ENCODE results near the gene SELENOM.
A peak's percentile ranks its signal among the peaks of the same experiment; 100 is the strongest.

SELENOM gene

DNA sequence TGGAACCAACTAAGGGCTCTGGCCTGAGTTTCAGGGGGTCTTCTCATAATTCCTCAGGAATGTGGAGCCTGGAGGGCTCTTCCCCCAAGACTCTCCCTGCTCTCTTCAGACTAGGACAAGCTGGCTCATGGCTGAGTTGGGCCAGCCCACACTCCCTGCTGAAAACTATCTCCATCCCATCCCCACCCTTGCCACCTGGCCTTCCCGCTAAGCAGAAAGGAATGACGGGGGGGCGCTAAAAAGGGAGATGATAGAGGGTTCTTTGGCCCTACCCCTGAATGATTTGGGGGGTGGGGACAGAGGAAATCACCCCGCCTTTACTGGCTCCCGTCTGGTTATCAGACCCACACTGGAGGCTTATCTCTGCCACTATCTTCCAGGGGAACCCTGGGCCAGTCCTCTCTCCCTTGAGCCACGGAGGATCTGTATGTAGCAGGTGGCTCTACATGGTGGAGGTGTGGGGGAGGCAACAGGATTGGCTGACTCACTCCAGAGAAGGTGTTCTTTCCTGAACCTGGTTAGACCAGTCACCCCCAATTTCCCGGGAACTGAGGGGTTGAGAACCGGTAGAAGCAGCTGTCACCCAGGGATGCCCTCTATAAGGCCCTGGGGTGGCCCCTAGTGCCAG lies 20.6 kb downstream of the SELENOM start:
- TF ChIP-seq, protein P1, sequence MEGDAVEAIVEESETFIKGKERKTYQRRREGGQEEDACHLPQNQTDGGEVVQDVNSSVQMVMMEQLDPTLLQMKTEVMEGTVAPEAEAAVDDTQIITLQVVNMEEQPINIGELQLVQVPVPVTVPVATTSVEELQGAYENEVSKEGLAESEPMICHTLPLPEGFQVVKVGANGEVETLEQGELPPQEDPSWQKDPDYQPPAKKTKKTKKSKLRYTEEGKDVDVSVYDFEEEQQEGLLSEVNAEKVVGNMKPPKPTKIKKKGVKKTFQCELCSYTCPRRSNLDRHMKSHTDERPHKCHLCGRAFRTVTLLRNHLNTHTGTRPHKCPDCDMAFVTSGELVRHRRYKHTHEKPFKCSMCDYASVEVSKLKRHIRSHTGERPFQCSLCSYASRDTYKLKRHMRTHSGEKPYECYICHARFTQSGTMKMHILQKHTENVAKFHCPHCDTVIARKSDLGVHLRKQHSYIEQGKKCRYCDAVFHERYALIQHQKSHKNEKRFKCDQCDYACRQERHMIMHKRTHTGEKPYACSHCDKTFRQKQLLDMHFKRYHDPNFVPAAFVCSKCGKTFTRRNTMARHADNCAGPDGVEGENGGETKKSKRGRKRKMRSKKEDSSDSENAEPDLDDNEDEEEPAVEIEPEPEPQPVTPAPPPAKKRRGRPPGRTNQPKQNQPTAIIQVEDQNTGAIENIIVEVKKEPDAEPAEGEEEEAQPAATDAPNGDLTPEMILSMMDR (IDR thresholded peaks at IDR 0.05; ENCODE audit: insufficient read depth, missing control alignments): no peak
- DNase-seq (ENCODE audit: insufficient read length, low spot score) (no peak), FAIRE-seq (no peak)

DNA sequence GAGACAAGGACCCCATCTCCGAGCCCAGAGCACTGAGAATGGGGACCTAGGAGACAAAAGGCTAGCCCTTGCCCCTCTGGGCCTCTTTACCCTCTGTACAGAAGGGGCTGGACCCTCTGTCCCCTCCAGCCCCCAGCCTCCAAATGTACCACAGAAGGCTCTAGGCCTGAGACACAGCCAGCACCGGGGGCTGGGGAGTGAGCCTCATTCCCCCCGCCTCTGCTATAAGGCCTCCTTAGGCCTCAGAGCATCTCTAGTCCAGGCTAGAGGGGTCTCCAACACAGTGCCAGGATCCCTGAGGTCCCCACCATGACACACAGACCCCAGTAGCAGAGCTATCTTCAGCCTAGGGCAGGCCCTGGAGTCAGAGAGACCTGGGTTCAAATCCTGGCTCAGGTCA lies 21.4 kb downstream of the SELENOM start:
- DNase-seq (ENCODE audit: insufficient read length, low spot score) (no peak), FAIRE-seq (no peak)
- TF ChIP-seq, protein P1 (IDR thresholded peaks at IDR 0.05; ENCODE audit: insufficient read depth, missing control alignments): no peak

DNA sequence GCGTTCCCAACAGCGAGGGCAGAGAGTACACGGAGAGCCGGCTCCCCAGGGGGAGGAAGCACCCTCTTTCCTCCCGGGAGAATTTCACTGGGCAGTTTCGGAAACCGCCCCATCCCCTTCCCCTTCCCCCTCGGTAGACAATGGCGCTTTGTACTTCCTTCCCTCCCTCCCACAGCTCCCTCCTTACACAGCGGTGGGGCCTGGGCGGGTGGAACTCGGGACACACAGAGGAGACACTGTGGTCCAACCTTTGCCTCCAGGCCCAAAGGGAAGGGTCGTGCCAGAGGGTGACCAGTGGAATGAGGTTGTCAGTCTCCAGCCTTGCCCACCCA lies 21.9 kb downstream of the SELENOM start:
- TF ChIP-seq, protein P1 (IDR thresholded peaks at IDR 0.05; ENCODE audit: insufficient read depth, missing control alignments): no peak
- DNase-seq (ENCODE audit: insufficient read length, low spot score) (no peak), FAIRE-seq (no peak)

DNA sequence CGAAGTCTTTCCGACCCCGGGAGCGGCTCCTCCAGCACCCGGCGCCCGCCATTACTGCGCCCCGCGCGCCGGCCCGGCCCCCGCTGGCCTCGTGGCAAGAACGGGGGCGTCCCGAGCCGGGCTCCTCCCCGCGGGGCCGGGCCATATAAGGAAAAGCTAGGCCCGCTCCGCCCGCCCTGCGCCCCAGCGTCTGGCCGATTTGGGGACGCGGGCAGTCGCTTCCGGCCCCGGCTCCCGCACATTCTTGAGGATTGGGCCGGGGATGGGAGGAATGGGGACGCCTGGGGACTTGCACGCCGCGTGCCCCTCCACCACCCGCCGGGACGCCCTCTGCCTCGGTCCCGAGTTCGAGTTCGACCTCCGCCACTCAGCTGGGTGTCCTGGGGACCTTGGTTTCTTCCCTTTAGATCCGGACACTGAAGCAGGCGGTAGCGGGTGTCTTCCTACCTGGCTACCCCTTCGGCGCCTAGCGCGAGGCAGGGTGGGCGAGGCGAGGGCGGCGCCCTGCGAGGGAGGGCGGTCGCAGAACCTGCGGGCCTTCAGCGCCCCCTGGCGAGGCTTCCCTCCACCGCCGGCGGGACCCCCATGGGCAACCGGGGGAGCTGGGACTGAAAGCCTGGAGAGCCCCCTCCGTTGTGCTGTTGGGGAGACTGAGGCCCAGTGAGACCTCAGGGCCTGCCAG lies 22.4 kb downstream of the SELENOM start:
- TF ChIP-seq, protein P1 (IDR thresholded peaks at IDR 0.05; ENCODE audit: insufficient read depth, missing control alignments): peak; percentile 62
- FAIRE-seq (no peak), DNase-seq (ENCODE audit: insufficient read length, low spot score) (peak; percentile 77)

DNA sequence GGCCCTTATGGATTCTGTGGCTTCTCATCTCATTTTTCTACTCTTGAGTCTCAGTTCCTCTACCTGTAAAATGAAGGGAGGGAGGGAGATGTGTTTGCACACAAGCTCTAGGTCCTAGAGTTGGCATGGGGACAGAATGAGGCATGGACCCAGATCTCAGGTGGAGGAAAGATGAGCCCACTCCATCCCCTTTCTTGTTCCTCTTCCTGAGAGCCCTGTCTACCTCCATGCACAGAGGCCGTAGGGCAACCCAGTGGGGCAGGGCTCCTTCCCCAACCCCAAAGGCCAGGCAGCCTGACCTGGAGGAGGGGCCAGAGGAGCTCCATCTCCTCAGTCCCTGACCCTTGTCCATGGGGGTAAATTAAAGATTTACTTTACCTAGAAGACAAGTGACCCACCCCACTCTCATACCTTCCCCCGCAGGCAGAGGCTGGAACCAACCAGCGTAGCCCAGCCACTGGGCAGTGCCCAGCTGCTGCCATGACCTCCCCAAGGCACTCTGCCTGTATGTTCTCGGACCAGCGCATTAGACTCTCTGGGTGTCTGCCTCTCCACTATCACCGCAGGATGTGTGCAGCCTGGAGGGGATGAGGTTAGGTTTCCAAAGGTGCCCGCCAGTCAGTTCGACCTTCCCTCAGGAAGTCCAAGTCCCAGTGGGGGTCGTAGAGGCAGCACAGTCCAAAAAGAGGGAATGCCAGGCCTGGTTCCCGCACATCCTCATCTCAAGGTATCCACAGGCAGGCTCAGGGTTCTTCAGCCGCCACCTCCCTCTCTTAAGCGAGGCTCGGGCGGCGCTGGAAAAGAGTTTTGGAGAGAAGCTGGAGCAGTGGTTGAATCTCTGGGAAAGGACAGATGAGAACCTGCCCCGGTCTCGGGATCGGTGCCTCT lies 23.2 kb downstream of the SELENOM start:
- no peak for FAIRE-seq
- DNase-seq (ENCODE audit: insufficient read length, low spot score): no peak
- TF ChIP-seq, protein P1 (IDR thresholded peaks at IDR 0.05; ENCODE audit: insufficient read depth, missing control alignments): no peak

DNA sequence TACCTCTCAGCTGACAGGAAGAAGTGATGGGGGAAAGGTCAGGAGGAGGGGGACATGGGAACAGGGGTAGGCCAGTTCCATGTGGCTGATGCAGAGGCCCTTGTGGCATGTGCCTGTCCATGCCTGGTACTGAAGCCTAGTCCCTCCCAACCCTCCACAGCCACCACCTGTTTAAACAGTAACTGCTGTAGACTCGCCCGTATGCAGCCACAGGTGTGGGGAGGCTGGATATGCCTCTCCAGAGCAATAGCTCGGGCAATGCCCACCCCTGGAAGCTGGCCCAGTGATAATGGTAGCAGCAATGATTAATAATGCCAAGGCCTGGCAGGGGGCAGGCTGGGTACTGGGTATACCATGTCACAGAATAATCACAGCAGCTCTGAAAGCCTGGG lies 24.0 kb downstream of the SELENOM start:
- no peak for FAIRE-seq
- no peak for DNase-seq (ENCODE audit: insufficient read length, low spot score)
- TF ChIP-seq, protein P1 (IDR thresholded peaks at IDR 0.05; ENCODE audit: insufficient read depth, missing control alignments): no peak
